GM08714 (cell line): ENCODE measurements around the gene PIK3CB.
"Not testable (repeated sequence)": the region's sequence is repeated elsewhere in the genome, so short reads cannot be mapped to it uniquely, and the experiment has no call there.

Source experiments
- H3K4me3 ChIP-seq: fragments of 200-500 bp; sonication (Bioruptor generic); 2 replicates; pipeline ENCODE4 v1.5.1; 2014; ENCODE audit warnings: mild to moderate bottlenecking, low read length, inconsistent platforms
- ZNF274 ChIP-seq: IDR thresholded peaks from 2 replicates; pipeline ENCODE4 v1.6.1; 2012; ENCODE audit warnings: mild to moderate bottlenecking, low read depth, low read length

The PIK3CB gene

GRCh38 chr3:138803006-138803653 is 31.6 kb downstream of the PIK3CB start:
- TF ChIP-seq ZNF274, result no peak
- no peak overlapping the region for H3K4me3 ChIP-seq

- H3K4me3 ChIP-seq, result not testable (repeated sequence)
These were observed 32.5 kb downstream of the PIK3CB start for GRCh38 chr3:138802223-138802622.

GRCh38 chr3:138801792-138802191 is 32.9 kb downstream of the PIK3CB start:
- TF ChIP-seq ZNF274, result no peak
- H3K4me3 ChIP-seq, result no peak overlapping the region

- H3K4me3 ChIP-seq, result no peak overlapping the region
- TF ChIP-seq ZNF274, result no peak
These were observed 34.5 kb downstream of the PIK3CB start for GRCh38 chr3:138800248-138800647.

GRCh38 chr3:138799822-138800221 is 34.9 kb downstream of the PIK3CB start:
- no peak overlapping the region for H3K4me3 ChIP-seq
- no peak for TF ChIP-seq ZNF274

GRCh38 chr3:138797508-138798038 is 37.2 kb downstream of the PIK3CB start:
- H3K4me3 ChIP-seq, result no peak overlapping the region
- TF ChIP-seq ZNF274, result no peak

- no peak for TF ChIP-seq ZNF274
- H3K4me3 ChIP-seq, result no peak overlapping the region
These were observed 38.0 kb downstream of the PIK3CB start for GRCh38 chr3:138796761-138797160.

GRCh38 chr3:138786788-138787271 is 47.9 kb downstream of the PIK3CB start:
- H3K4me3 ChIP-seq, result no peak overlapping the region
- TF ChIP-seq ZNF274, result no peak

GRCh38 chr3:138785951-138786350 is 48.8 kb downstream of the PIK3CB start:
- H3K4me3 ChIP-seq, result no peak overlapping the region
- TF ChIP-seq ZNF274, result no peak

- not testable (repeated sequence) for H3K4me3 ChIP-seq
These were observed 49.3 kb downstream of the PIK3CB start for GRCh38 chr3:138785362-138785857.

GRCh38 chr3:138782755-138783154 is 52.0 kb downstream of the PIK3CB start:
- no peak overlapping the region for H3K4me3 ChIP-seq
- no peak for TF ChIP-seq ZNF274

- TF ChIP-seq ZNF274, result no peak
These were observed 53.7 kb downstream of the PIK3CB start for GRCh38 chr3:138781012-138781470.

GRCh38 chr3:138778643-138779042 is 56.1 kb downstream of the PIK3CB start:
- no peak overlapping the region for H3K4me3 ChIP-seq
- no peak for TF ChIP-seq ZNF274

More at GRCh38 chr3:138781012-138781470, 53.7 kb downstream of the PIK3CB start:
- no peak overlapping the region for H3K4me3 ChIP-seq

GRCh38 chr3:138776961-138777360 is 57.8 kb downstream of the PIK3CB start:
- H3K4me3 ChIP-seq, result no peak overlapping the region
- no peak for TF ChIP-seq ZNF274

GRCh38 chr3:138775254-138775595 is 59.5 kb downstream of the PIK3CB start:
- H3K4me3 ChIP-seq, result no peak overlapping the region
- TF ChIP-seq ZNF274, result no peak

GRCh38 chr3:138774529-138775253 is 60.0 kb downstream of the PIK3CB start:
- TF ChIP-seq ZNF274, result no peak
- no peak overlapping the region for H3K4me3 ChIP-seq
